Activated CD4-positive, alpha-beta T cell treated with anti-CD3 and anti-CD28 coated beads, Interleukin-2, amount 50 U/mL, for 48 hours (primary cell): ENCODE data around the gene MYB.

Experiments used
- DNase-seq, 2 experiments: peaks; one replicate each; pipeline ENCODE4 v3.0.0-alpha.2; 2020

MYB gene

GRCh38 chr6:135254471-135254870, 73.4 kb downstream of the MYB start:
- no peak for DNase-seq

- no peak for DNase-seq
Measured at GRCh38 chr6:135256866-135257265, 75.8 kb downstream of the MYB start.

DNA sequence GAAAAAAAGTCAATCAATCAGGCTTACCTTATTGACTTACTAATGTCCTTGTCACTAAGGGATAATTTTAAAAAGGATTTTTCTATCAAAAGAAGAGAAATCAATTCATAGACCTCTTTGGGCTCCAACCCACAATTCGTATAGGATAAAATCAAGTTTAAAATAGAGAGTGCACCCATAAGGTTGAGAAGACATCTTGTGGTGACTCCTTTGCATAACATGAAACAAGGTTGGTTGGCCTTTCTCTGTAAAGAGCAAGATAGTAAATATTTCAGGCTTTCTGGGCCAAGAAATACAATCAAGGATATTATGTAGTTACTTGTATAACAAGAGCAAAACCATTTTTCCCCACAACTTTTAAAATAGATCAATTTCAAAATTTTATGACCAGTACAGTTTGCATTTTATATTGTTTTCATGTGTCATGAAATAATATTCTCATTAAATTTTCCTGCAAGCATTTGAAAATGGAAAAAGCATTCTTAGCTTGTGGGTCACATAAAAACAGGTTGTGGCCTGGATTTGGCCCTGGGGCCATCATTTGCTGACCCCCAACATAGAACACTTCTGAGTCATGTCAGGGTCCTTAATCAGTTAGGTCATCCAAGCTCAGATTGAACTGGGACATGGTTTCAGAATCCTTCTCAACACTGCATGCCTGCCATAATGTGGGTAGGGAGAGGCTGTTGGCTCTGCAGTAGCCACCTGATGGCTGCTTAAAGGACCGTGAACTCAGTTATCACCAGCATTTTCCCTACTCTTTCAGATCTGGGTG, 76.7 kb downstream of the MYB start:
- DNase-seq: no peak

GRCh38 chr6:135258970-135259369, 77.9 kb downstream of the MYB start:
- no peak for DNase-seq

GRCh38 chr6:135260612-135261011, 79.5 kb downstream of the MYB start:
- DNase-seq: no peak

DNA sequence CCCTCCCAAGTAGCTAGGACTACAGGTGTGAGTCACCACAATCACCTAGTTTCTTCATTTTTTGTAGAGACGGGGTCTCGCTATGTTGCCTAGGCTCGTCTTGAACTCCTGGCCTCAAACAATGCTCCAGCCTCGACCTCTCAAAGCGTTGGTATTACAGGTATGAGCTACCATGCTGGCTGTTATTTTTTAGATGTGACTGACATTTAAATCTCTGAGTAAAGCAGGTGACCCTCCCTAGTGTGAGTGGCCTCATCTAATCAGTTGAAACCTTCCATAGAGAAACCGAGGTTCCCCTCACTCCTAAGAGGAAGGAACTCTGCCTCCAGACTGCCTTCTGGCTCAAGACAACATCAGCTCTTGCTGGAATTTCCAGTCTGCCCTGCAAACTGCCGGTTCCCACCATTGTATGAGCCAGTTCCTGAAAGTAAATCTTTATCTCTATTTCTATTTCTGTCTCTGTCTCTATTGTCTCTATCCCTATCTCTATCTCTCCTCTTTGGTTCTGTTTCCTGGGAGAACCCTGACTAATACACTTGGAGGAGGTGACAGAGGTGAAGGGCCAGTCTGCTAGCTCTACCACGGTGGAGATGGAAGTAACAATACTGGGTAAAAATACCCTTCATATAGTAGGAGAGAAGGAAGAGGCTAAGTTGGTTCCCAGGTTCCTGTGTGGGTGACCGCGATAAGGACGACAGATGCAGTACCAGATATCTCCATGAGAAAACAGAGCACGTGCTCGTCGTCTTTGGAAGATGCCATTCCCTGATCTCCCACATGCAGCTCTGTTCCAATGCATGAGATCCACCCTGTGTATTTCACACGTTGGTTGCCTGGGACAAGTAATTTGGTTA, 81.0 kb downstream of the MYB start:
- DNase-seq: no peak

DNA sequence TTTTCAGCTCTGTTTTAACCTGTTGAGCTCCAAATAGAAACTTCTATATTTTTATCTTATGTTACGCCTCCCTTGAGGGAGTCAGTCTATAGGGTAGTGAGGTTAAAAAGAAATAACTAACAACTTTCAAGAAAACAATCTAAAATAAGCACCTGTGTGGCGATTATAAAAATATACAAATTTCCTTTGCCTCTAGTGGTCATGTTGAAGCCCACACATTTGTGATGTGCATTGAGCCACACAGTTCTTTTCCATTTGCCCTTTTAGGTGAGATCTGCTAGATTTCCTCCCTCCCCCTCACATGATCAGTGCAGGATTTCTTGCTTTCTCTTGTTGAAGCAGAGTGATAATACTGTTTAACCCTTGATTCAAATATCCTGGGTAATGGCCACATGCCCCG, 84.2 kb downstream of the MYB start:
- no peak for DNase-seq

GRCh38 chr6:135266675-135267074, 85.6 kb downstream of the MYB start:
- DNase-seq: no peak

GRCh38 chr6:135267085-135267484, 86.0 kb downstream of the MYB start:
- DNase-seq: no peak

DNA sequence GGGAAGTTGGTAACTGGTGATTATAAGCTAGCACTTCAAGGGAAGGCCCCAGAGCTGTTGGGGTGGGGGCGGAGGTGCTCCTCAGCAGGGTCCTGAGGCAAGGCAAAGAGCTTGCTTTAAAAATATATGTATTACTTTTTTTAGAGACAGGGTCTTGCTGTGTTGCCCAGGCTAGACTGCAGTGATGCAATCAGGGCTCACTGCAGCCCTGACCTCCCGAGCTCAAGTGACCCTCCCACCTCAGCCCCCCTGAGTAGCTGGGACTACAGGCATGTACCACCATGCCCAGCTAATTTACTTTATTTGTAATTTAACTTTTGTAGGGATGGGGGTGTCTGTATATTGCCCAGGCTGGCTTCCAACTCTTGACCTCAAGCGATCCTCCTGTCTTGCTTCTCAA, 87.2 kb downstream of the MYB start:
- DNase-seq: no peak

DNA sequence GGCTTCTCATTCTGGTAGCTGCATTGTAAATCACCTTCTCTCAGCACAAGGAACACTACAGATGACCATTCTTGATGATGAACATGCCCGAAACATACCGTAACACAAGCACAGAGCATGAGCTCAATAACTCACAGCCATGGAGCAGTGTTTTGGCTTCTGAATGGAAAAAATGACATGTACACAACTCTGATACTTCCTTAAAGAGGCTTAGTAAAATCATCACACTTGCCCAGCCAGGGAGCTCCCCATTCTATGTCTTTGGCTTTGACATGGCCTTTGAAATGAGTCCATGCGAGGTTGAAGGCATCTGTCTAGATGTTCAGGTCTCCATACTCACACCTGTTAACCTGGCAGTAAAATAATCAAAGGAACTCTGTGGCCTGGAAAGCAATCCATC, 87.6 kb downstream of the MYB start:
- no peak for DNase-seq
